CD1c-positive myeloid dendritic cell (primary cell): Measurements from ENCODE around the gene N4BP3.
"Not testable (repeated sequence)": the region's sequence is repeated elsewhere in the genome, so short reads cannot be mapped to it uniquely, and the experiment has no call there.

ENCODE experiments used
- DNase-seq: peaks from one replicate; pipeline ENCODE4 v3.0.0-alpha.2; 2016; ENCODE audit errors: extremely low spot score

Gene N4BP3

DNA sequence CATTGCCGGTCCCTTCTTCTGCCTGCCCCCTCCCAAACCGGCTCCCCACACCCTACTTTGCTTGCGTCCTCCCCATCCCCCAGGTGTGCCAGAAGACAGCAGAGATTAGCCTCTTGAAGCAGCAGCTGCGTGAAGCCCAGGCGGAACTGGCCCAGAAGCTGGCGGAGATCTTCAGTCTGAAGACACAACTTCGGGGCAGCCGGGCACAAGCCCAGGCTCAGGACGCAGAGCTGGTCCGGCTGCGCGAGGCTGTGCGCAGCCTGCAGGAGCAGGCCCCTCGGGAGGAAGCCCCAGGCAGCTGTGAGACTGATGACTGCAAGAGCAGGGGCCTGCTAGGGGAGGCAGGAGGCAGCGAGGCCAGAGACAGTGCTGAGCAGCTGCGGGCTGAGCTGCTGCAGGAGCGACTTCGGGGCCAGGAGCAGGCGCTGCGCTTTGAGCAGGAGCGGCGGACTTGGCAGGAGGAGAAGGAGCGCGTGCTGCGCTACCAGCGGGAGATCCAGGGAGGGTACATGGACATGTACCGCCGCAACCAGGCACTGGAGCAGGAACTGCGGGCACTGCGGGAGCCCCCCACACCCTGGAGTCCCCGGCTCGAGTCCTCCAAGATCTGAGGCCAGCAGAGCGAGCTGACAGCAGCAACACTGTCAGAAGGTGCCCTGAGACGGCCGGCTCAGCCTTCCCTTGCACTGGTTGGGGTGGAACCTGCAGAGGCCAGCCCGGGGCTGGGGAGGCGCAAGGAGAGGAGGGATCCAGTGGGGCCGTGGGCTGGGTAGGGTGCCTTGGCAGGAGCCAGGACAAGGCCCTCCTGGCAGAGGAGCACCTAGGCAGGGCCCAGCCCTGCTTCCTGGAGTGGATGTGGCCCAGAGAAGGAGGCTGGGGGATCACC is 8.3 kb downstream of the N4BP3 start:
- DNase-seq, result no peak

DNA sequence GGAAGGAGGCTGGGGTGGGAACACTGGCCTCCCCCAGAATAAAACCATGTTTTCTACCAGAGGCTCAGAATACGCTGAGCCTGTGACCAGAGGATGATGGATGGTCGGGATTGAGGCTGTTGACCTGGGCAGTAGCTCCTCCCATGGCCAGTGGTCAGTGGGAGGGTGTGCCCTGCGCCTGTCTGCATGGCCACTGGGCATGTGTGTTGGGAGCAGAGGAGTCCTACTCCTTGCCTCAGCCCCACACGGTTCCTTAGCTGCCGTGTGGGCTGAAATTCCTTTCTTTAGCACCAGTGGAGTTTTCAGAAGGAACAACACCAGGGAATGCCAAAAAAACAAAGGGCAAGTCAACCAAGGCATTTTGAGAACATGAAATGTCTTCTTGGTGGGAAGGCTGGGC is 9.0 kb downstream of the N4BP3 start:
- DNase-seq, result no peak

DNA sequence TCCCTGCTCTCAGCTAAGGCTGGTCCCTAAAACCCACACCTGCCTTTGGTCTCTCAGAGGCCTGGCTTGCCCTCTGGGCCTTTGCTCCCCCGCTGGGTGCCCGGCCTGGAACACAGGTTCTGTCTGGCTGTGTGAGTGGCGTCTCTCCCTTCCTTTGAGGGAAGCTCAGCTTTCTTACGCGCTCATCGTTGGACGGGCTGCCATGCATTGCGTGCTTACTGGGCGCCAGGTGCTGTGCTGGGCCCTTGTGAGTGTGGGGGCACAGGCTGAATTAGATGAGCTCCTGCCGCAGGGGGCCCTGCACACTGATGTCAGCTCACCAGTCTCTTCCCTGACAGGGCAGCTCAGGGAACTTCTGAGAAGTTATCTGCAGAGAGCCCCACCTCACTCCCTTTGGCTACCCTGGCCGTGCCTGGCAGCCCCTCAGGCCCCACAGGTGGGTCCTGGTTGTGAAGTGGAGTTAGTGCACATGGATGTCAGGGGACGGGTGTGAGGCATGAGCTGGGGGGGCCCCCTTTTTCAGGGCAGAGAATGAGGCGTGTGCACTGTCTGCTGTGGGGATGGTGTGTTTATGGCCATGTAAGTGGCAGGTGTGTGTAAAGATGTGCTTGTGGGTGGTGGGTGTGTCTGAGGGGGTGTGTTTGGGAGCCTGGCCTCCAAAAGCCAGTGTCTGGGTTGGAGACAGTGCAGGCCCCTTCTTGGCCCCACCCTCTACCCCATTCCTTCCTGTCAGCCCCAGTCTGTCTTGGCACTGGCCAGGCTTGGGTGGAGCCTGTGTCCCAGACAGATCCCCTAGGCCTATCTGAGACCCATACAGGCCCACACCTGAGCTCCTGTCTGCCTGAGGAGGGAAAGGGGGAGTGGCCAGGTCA is 10.0 kb downstream of the N4BP3 start:
- no peak for DNase-seq

DNA sequence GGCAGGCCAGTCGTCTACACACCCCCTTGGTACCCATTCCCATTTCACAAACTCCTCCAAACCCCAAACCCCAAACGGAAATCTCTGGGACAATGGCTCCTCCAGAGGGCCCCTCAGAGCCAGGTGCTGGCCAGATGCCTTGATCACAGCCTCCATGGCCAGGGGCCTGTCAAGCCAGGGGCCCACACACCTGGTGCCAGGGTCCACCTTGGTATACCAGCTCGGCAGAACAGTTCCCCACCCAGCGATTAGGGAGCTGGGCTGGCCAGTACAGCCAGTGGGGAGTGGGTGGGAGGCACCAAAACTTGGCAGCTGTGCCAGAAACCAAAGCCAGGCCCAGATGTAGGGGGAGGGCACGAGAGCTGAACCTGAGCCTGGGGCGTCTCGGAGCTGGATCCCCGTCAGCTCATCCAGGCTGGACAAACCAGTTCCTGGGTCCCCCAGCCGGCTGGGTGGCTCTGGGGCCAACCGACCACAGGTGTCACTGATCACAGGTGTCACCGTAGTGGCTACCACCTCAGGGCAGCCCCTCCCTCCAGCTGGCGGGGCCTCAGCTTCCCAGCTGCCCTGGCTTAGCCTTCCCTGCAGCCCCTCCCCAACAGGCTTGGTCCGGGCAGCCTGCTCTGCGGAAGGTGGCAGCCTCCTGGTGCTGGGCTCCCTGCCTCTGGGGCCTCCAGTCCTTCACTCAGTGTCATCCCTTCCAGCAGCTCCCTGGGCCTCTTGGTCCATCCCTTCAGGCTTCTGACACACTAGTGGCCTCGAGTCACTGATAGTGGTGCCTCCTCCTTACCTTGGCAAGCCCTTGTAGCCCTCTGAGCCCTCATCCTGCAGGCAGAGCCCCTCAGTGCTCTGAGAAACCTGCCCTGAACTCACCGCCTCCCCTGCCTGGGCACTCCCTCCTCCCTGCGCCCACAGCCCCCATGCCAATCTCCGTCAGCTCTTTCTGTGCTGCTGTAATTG is 10.9 kb downstream of the N4BP3 start:
- no peak for DNase-seq

DNA sequence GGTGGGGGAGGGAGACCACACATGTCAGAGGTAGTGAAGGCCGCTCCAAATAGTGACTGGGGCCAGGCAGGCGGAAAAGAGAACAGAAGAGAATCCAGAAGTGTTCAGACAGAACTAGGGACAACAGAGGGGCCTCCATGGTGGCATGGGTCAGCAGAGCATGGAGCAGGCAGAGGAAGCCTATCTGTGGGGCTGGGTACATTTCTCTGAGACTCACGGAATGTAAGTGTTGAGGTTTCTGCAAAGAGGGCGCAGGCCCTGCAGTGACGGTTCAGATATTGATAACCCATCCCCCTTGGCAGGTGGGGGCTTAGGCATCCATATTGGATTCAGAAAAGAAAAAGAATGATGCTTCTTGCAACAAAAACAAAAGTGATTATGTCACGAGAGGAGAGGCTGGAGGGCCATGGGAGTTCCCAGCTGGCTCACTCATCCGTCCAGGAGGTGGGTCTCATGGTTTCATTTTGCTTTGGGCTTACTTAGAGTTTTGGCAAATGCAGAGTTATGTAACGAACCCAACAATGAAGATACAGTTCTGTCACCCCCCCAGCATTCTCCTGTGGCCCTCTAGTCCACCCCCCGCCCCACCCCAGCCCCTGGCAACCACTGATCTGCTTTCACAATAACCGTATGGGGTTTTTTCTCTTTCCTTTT is 12.0 kb downstream of the N4BP3 start:
- no peak for DNase-seq

DNA sequence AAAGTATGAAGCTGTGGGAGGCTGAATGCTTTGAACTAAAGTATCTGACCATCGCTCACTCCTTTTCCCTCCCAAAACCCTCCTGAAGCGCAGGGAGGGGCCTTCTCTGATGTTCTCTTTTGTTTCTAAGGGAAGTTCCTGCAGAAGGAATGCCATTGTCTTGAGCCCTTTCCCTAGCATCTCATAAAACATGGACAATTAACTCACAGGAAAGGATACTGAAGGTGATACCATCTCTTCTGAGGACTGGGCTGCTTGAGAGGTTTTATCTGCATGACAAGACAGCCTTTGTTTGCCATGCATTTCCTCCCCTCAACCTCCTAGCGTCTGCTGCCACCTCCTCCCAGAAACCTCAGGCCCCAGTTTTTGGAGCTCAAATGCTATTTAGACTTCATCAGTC is 13.2 kb downstream of the N4BP3 start:
- no peak for DNase-seq

DNA sequence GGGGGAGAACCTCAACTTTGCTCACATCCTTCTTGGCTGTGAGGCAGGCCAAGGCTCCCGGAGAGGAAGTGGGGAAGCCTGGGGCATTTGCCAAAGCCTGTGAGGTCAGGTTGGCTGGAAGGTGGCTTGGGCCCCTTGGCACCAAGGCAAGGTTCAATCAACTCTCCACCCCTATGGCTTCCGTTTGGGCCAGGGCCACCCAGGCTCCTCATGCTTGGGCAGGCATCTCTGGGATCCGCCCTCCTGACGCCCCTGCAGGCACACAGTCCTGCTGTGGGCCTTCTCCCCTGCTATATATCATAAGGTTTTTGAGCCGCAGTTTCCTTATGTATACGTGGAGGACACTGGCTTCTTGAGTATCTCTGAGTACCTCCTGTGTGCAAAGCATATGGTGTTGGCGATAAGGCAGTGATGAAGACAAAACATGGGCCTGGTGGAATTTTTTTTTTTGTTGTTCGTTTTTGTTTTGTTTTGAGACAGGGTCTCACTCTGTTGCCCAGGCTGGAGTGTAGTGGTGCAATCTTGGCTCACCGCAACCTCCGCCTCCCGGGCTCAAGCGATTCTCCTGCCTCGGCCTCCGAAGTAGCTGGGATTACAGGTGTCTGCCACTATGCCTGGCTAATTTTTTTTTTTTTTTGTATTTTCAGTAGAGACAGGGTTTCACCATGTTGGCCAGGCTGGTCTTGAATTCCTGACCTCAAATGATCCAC is 14.1 kb downstream of the N4BP3 start:
- not testable (repeated sequence) for DNase-seq

DNA sequence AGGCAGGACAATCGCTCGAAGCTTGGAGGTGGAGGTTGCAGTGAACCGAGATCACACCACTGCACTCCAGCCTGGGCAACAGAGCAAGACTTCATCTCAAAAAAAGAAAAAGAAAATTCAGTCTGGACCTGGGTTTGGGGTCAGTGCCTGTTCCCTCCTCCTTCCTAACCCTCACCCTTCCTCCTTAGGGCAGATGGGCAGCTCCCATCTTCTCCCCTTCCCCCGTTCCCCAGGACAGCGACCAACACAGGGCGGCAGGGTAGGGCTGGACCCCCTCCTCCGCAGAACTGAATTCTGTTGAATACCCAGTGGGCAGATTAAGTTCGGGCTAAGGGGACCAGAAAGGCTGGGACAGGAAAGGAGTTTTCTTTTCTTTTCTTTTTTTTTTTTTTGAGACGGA is 16.0 kb downstream of the N4BP3 start:
- no peak for DNase-seq

DNA sequence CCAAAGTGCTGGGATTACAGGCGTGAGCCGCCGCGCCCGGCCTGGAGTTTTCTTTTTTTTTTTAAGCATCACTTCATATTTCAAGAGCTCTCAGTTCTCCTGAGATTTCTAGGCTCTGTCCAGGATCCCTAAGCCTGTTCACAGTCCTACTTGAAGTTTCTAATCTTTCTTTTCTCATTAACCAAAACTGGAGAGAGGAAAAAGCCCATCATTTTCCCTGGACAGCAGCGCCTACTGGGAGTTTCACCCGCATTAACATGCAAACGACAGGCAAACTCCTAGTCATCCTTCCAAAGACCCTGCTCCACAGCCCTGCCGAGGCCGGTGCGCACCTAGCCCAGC is 16.9 kb downstream of the N4BP3 start:
- not testable (repeated sequence) for DNase-seq

DNA sequence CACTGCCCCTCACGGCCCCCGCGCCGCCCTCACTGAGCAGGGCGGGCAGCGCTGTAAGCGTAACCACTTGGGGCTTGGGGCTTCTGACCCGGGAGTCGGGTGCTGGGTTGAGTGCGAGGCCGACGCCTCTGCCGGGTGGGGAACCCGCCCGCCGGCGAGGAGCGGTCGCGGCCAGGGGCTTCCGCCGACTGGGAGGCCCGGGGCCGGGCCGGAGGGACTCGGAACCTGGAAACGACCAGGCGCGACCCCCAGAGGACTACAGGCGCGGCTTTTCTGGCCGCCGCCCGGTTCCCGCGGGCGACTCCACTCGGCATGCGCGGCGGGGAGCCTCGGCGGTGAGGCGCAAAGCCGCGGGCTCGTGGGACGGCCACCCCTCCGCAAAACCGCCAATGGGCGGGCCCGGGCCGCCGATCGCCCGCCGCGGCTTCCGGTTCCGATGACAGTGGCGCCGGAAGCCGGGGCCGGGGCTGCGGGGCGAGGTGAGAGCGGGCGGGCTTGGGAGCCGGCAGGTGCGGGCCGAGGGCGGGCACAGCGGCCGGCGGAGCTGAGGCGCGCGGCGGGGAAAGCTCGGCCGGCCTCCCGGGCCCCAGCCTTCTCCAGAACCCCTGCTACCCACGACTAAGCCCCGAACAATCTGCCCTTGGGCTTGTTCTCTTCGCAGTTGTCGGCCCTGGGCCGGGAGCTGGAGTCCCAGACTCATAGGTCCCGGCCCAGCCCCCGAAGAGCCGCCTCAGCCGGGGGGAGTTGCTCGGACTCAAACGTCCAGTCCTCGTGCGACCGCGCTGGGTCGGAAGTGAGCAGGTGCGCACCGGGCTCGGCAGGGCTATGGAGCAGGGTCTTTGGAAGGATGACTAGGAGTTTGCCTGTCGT is 17.5 kb downstream of the N4BP3 start, which contains the start of gene RMND5B:
Gene RMND5B, plus strand, starts transcription at position 439 of the 870 bp plus-strand sequence. CDS start 7,106 bp downstream, outside the sequence.
- peak; percentile 90 for DNase-seq

DNA sequence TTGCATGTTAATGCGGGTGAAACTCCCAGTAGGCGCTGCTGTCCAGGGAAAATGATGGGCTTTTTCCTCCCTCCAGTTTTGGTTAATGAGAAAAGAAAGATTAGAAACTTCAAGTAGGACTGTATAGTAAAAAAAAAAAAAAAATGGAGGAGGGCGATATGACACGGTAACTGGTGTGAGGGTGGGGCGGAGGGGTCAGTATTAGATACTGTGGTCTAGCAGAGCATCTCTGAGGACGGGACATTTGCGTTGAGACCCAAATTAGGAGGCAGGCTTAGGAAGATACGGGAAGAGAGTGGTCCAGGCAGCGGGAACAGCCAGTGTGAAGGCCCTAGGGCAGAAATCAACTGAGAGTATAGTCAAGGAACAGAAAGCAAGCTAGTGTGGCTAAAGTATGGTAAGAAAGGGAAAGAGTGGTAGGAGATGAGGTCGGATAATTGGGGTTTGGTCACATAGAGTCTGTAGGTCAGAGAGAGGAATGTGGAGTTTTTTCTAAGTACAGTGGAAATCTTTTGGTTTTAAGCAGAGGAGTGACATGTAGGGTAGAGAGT is 18.2 kb downstream of the N4BP3 start:
- DNase-seq, result no peak

DNA sequence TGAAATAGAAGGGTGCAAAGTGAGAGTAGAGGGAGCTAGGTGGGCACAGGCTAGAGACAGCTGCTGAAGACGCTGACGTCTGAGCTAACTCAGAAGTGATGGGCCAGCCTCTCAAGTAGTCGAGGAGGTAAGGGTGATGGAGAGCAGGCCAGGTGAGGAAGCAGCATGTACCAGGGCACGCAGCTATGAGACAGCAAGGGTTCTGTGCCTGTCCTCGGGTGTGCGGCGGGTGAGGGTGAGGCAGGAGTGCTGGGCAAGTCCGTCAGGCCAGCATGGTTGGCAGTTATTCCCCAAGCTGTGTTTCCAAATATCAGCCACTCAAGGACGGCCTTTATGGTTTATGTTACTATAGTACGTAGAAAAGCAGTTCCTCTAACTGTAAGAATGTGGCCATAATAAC is 23.7 kb downstream of the N4BP3 start:
- no peak for DNase-seq

DNA sequence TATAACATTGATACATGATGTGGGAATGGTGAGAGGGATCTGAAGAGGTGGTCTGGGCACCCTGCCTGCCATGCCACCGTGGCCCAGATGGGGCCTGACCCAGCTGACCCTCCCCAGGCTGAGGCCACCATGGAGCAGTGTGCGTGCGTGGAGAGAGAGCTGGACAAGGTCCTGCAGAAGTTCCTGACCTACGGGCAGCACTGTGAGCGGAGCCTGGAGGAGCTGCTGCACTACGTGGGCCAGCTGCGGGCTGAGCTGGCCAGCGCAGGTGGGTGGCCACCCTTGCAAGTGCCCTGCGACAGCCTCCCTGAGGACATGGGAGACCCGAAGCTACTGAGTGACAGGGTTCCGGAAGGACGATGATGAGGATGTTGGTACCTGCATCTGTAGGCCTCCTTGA is 24.7 kb downstream of the N4BP3 start:
- DNase-seq, result no peak

DNA sequence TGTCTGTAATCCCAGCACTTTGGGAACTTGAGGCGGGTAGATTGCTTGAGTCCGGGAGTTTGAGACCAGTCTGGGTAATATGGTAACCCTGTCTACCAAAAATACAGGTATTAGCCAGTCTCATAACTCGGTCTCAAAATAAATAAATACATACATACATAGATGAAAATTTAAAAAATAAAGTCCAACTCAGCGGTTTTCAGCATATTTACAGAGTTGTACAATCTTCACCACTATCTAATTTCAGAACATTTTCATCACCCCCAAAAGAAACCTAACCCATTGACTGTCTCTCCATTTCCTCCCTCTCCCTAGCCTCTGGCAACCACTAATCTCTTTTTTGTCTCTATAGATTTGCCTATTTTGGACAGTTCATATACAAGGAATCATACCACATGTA is 28.2 kb downstream of the N4BP3 start:
- DNase-seq, result no peak

DNA sequence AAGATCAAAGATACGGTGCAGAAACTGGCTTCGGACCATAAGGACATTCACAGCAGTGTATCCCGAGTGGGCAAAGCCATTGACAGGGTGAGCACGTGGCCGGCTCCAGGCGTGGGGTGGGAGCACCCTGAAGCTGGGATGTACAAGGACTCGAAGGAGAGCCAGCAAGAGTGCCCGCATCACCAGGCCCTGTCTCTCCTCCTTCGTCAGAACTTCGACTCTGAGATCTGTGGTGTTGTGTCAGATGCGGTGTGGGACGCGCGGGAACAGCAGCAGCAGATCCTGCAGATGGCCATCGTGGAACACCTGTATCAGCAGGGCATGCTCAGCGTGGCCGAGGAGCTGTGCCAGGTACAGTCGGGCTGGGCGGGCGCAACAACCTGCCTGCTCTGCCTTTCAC is 29.3 kb downstream of the N4BP3 start:
- DNase-seq, result no peak

DNA sequence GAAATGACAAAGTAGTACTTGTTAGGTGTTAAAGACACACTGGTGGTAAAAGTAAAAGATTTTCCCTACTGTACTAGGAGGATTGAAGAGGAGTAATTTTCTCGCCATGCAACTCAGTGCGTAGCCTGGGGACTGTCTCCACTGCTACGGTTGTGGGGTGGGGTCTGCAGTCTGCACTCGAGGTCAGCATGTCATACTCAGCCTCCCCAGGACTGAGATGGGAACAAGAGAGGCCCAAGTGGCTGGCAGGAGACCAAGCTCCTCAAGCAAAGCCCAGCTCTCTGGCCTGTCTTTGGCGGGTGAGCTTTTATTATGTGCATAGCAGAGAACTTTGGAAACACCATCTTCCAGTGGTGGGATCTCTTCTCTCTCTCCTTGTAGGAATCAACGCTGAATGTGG is 29.9 kb downstream of the N4BP3 start:
- no peak for DNase-seq

DNA sequence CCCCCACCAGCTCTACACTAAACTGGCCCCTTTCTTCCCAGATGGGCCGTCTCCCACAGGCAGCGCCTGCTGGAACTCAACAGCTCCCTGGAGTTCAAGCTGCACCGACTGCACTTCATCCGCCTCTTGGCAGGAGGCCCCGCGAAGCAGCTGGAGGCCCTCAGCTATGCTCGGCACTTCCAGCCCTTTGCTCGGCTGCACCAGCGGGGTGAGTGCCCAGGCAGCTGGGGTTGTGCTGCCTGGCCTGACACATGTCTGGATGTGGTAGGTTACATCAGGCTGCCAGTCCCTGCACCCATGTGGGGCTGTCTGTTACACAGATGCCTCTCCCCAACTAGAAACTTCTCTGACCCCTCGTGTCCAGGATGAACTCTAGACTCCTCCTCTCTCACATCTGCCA is 30.6 kb downstream of the N4BP3 start:
- no peak for DNase-seq

DNA sequence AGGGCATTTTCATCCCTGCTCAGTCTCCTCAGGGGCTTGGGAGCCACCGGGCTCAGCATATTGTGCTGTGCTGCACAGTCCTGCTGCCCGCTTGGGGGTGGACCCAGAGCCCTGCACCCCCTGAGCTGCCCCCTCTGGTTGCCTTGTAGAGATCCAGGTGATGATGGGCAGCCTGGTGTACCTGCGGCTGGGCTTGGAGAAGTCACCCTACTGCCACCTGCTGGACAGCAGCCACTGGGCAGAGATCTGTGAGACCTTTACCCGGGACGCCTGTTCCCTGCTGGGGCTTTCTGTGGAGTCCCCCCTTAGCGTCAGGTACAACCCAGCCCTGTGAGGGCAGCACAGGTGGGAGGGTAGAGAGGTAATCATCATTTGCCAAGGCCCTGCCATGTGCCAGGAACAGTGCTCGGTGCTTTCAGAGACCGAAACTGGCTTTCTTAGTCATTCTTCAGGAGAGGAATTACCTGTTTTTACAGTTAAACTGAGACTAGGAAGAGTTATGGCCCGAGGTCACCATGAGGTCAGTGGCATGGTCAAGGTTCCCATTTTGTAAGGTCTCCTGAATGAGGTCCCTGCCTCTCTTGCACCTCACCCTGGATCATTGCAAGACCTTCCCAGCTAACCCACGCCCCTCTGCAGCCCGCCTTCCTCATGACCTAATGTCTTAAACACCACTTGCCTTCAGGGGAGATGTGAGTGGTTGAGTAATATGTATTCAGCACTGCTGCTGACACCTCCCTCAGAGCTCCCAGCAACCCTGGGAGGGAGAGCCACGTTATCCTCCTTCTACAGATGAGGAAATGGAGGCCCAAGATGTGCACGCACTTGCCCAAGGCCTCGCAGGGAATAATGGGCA is 32.9 kb downstream of the N4BP3 start:
- DNase-seq, result peak; percentile 38
